Activated CD4-positive, alpha-beta T cell treated with anti-CD3 and anti-CD28 coated beads, Interleukin-2, amount 50 U/mL, for 16 hours (primary cell): ENCODE results near the gene ARHGEF4.

Source experiments
- DNase-seq: peaks from one replicate; pipeline ENCODE4 v3.0.0-alpha.2; 2020

The ARHGEF4 gene

DNA sequence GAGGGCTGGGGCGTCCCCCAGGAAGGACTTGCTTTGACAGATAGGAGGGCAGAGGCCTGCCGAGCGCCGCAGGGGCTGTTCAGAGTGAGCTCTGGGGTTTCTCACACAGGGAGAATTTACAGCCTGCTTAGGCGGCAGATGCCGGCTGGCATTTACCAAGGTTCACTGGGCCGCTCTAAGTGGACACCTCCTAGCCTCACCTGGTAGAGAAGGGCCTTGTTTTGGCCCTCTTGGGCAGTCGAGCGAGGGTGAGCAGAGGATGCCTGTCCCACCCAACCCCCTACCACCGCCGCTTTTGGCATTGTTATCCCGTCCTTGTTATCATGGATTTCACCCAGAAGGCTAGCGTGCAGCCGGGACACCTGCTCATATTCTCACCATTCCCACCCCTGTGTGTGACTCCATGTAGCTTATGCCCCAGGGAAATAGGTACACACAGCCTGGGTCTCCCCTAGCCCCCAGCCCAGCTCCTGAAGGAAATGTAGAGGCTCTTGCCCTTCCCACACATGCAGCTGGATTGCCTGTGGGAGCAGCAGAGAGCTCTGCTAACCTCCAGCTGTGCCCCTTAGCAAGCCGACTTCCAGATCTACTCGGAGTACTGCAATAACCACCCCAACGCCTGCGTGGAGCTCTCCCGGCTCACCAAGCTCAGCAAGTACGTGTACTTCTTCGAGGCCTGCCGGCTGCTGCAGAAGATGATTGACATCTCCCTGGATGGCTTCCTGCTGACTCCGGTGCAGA is 204.1 kb downstream of the ARHGEF4 start:
- no peak for DNase-seq

DNA sequence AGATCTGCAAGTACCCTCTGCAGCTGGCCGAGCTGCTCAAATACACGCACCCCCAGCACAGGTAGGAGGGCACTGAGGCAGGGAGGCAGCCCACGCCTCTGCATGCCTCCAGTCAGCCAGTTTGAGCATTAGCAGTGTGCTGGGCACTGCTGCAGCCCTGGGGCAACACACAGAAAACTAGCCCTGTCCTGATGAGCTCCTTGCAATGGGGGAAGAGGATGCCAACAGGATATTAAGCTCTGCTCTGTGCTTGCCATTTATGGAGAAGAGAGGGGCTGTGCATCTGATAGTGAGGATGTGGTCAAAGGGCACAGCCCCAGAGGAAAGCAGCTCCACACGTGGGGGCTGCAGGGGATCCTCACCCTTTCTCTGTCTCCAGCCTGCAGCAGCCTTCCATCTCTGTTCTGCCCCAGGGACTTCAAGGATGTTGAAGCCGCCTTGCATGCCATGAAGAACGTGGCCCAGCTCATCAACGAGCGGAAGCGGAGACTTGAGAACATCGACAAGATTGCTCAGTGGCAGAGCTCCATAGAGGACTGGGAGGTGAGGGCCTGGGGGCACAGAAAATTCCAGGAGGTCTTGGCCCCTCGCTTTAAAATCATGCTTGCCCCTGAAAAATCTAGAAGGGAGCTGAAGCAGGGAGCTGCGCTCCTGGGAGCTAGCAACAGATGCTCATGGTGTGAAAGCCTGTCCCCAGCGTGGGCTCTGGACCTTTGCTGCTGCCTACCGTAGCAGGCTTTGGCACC is 204.9 kb downstream of the ARHGEF4 start:
- no peak for DNase-seq

DNA sequence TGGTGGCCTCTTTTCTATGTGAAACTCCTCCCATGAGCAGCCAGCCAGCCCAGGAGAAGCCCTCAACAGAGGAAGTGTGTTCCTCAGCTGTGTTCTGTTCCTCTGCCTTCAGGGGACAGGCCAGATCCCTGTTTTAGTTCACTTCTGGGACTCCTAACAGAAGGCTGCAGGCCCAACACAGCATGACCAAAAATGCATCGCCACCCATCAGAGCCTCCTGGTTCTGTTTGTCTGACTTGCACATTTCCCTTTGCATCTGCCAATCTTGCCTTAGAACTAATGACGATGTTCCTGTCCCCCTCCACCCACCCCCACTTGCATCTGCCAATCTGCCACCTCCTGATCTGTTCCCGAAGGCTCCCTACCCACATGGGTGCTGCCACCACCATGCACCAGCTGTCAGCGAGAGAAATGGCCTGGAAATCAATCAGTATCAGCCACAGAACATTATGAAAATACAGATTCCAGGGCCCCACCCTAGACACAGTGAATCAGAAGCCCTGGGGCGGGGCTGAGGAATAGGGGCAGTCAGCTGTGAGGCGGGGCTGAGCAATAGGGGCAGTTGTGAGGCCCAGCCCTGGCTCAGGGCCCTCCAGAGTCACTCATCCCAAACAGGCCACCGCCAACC is 205.5 kb downstream of the ARHGEF4 start:
- no peak for DNase-seq

GRCh38 chr2:131043199-131044074 is 206.7 kb downstream of the ARHGEF4 start:
- no peak for DNase-seq

DNA sequence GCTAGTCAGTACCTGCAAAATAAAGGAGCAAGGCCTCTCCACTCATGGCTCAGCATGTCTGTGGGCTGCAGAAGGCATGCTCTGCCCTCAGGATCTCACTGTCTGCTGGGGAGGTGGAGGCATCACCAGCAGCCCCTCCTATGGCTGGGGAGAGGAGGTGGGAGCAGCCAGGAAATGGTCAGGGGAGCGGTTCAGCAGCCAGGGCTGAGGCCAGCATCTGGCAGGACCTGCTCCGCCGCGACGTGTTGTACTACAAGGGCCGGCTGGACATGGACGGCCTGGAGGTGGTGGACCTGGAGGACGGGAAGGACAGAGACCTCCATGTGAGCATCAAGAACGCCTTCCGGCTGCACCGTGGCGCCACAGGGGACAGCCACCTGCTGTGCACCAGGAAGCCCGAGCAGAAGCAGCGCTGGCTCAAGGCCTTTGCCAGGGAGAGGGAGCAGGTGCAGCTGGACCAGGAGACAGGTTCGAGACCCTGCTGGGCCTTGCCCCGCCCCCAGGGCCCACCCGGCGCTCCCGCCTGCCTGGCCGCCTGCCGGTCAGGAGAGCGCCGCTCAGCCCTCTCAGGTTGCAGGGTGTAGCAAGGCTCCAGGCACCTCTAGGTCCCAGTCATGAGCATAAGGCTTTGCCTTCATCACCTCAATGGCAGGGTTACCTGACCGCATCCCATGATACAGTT is 207.5 kb downstream of the ARHGEF4 start:
- no peak for DNase-seq

DNA sequence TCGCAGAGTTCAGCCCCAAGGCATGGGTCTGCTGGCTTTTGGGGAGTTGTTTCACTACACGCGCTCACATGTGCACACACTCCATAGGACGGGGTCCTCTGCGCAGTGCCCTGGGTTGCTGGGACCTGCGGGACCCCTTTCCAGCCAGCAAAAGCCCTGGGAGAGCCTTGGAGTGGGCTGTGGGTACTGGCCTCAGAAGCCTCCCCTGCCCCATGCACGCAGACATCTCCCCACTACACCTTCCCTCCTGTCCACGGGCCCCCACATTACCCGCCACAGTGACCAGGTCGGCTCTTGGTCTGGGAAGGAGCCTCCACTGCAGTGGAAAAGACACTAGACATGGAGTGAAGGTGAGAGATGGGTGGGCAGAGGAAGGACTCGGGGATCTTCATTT is 208.0 kb downstream of the ARHGEF4 start:
- DNase-seq, result no peak

- no peak for DNase-seq
These were observed 208.7 kb downstream of the ARHGEF4 start for GRCh38 chr2:131045286-131046027.

DNA sequence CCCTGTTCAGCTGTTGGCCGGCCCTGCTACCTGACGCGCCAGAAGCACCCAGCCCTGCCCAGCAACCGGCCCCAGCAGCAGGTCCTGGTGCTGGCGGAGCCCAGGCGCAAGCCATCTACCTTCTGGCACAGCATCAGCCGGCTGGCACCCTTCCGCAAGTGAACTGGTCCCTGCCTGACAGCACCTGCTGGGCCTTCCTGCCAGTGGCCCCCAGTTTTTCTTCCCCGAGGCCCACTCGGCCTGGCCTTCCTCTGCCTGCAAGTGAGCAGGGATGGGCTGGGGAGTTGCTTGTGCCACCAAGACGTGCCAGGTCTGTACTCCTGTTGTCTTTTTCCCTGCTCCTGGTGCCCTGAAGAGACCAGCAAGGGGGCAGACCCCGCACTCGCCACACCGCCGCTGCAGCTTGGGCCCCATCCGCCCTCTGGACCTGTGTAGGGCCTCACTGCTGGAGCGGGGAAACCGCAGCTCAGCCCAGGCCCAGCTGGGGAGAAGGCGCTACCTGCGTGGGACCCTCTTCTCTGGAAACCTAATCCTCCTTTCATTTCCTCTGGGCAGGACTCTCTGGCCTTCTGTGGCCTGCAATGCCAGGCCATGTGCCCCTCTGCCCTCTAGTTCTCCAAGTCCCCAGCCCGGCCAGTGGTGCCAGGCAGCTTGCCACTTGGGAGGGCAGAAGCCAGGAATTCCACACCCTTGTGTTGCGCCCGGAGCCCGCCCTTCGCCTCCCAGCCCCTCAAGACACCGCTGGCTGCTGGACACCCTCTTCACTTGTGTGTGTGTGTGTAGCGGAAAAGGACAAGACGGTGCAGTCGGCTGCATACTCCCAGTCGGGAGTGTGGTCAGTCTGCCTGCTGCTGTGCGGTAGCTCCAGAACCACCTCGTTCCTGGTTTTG is 209.6 kb downstream of the ARHGEF4 start:
- no peak for DNase-seq

- no peak for DNase-seq
These were observed 210.4 kb downstream of the ARHGEF4 start for GRCh38 chr2:131046918-131047652.

- DNase-seq, result no peak
These were observed 211.3 kb downstream of the ARHGEF4 start for GRCh38 chr2:131047920-131048560.

DNA sequence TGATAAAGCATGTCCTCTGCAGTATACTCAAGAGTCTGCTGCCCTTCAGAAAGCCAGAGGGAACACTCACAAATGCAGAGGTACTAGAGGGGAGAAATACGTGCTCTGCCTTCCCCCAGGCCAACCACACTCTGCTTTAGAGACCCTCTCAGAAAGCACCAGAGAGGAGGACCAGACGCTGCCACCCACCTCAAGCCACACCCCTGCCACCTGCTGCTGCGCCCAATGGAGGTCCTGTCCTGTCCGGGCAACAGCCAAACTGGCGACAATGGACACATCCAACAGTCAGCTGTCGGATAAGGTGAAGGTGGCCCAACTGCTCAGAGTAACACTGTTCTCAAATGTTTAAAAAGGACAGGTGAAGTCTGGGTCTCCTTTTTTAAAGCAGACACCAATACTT is 211.9 kb downstream of the ARHGEF4 start:
- no peak for DNase-seq

DNA sequence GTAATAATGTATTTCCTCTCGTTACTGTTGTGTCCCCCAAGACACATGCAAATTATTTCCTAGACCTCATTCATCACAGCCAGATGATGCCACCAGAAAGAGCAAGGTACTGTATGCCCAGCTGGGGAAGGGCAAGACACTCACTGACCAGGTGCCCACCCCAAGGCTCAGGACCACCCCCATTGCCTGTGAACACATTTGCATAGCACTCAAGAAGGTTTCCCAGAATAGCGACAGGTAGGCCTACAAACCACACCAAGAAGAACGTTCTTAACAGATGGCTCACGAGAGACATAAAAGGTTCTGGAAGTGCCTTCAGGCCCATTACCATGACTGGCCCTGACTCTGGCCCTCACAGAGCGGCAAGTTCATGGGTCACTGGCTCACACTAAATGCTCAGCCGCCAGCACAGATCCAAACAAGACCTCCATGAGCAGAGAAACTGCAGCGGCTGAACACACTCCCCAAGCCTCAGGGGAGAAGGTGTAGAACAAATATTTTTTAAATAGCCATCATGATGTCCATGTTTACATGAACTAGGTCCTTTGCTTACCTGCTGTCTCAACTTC is 212.5 kb downstream of the ARHGEF4 start:
- no peak for DNase-seq

DNA sequence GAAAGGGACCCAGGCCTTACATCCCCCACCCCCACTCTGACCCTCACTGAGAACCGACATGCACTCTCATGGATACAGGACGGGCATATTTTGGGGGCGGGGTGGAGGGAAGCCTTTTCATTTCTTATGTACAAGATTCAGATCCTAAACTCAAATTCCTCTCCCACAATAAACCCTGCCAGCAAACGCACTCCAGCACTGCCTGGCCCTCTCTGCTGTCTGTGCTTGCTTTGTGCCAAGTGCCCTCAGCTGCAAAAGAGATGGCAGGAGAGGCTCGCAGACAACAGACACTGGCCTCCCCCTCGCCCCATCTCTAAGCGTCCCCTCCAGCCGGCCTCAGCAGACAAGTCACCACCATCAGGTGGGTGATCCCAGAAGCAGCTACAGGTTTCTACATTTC is 214.2 kb downstream of the ARHGEF4 start:
- DNase-seq, result no peak

- DNase-seq, result no peak
These were observed 216.1 kb downstream of the ARHGEF4 start for GRCh38 chr2:131052741-131053263.

- no peak for DNase-seq
These were observed 217.8 kb downstream of the ARHGEF4 start for GRCh38 chr2:131054488-131054887.

DNA sequence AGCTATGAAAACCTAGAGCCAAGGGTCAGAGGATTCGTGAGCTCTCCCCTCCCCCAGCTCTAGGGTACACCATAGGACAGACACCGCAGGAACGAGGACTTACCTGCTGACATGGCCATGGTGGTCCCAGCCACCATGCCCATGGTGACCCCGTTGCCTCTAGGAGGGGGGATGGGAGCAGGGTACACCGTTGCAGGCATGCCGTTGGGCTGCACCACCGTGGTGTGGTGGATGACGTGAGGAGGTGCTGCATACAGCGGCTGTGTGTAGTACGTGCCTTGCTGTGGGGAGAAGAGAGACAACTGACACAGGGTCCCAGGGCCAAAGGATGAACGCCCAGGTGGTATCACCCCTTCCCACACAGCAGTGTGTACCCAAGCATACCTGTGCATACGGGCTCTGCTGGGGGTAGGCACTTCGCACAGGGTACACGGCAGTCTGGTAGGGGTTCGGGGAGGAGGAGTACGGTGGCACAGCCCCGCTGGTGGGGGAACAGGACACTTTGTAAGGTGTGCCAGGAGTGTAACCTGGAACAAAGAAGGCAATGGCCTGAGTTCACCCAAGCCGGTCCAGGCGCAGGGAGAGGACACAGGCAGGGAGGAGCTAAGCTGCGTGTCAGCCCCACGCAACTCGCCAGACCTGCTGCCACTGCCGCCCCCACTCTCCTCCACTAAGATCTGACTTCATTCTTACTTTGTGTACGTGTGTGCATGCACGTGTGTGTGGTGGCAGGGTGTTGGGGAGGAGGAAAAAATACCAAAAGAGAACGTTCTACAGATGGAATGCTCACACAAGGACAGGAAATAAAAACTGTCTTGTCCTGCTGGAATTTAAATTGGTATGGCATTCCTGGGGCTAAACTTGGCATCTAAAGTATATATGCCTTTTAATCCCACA is 218.7 kb downstream of the ARHGEF4 start:
- DNase-seq, result no peak

- DNase-seq, result no peak
These were observed 219.7 kb downstream of the ARHGEF4 start for GRCh38 chr2:131056204-131056931.
